Spleen (tissue), 7 donors: Measurements from ENCODE around the gene UNC5A.

ENCODE experiments used
- CTCF ChIP-seq, 11 experiments: fragments of 200-600 bp in 7 of 11; fragments of 450-650 bp in 4 of 11; sonication (generic) in 4 of 11; IDR thresholded peaks in 8 of 11; conservative IDR thresholded peaks in 3 of 11; 1 replicate in 7 of 11; 2 replicates in 4 of 11; pipeline versions ENCODE4 v1.4.0 to v1.8.0; 2016 to 2021; ENCODE audit warnings: antibody characterized with exemption in 11 of 11, inconsistent platforms in 4 of 11, mild to moderate bottlenecking in 1 of 11
- POLR2A ChIP-seq, 3 donors: fragments of 450-650 bp; IDR thresholded peaks; one replicate each; pipeline ENCODE4 v1.5.1; 2017; ENCODE audit warnings: antibody characterized with exemption in 3 of 3, mild to moderate bottlenecking in 1 of 3
- donor health status: DM: no; HTN: no; CAD: no; lungs with moderate emphysema.
- donor health status: DM: no; HTN: no; CAD: no.
- donor health status: DM: no; HTN: no; CAD: no.

- TF ChIP-seq CTCF (IDR thresholded peaks at IDR 0.05 in 8 of 11, conservative IDR thresholded peaks at IDR 0.05 in 3 of 11) (no peak), POLR2A (IDR thresholded peaks at IDR 0.05) (no peak)
These were observed 4.6 kb downstream of the UNC5A start for GRCh38 chr5:176814836-176815438.
